ENCODE data around the gene DIAPH3. TPM values are rescaled to one million over a fixed set of nuclear protein-coding genes. Genes with fewer than 3 reads are reported as not detected.

DIAPH3 gene
- total RNA-seq, 1 experiment from 2014 or later: 62.3 TPM

DNA sequence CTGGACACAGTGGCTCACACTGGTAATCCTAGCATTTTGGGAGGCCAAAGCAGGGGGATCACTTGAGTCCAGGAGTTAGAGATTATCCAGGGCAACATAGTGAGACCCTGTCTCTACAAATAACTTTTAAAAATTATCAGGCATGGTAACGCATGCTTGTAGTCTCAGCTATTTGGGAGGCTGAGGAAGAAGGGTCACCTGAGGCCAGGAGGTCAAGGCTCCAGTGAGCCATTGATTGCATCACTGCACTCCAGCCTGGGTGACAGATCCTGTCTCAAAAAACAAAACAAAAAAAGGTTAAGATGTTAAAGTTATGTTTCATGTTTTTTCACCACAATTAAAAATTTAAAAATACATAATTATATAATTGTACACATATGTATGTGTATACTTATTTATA is 19.2 kb upstream of the DIAPH3 start:
- ChIA-PET CTCF (no interaction called here), POLR2A (ENCODE audit: low non-redundant PET) (no interaction called here)
- BruUV-seq (replicated peaks): no TSS peak
- TF ChIP-seq EZH2 (IDR thresholded peaks at IDR 0.05; ENCODE audit: borderline replicate concordance, low read depth, low read length, poor library complexity, severe bottlenecking): no peak
- TF ChIP-seq, protein P1, sequence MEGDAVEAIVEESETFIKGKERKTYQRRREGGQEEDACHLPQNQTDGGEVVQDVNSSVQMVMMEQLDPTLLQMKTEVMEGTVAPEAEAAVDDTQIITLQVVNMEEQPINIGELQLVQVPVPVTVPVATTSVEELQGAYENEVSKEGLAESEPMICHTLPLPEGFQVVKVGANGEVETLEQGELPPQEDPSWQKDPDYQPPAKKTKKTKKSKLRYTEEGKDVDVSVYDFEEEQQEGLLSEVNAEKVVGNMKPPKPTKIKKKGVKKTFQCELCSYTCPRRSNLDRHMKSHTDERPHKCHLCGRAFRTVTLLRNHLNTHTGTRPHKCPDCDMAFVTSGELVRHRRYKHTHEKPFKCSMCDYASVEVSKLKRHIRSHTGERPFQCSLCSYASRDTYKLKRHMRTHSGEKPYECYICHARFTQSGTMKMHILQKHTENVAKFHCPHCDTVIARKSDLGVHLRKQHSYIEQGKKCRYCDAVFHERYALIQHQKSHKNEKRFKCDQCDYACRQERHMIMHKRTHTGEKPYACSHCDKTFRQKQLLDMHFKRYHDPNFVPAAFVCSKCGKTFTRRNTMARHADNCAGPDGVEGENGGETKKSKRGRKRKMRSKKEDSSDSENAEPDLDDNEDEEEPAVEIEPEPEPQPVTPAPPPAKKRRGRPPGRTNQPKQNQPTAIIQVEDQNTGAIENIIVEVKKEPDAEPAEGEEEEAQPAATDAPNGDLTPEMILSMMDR (conservative IDR thresholded peaks at IDR 0.05; ENCODE audit: low read depth, low read length): no peak
- Histone ChIP-seq H3K36me3 (ENCODE audit: insufficient read depth, low read length, poor library complexity, severe bottlenecking) (no peaks in the 10 kb centered on the region), H3K27me3 (replicated peaks; ENCODE audit: insufficient read depth, low read depth, low read length, poor library complexity) (no peaks in the 10 kb centered on the region), H3K4me1 (ENCODE audit: insufficient read depth, low read length, poor library complexity, severe bottlenecking) (no peaks in the 10 kb centered on the region), H3K9me3 (ENCODE audit: low read depth, low read length, poor library complexity, severe bottlenecking) (no peaks in the 10 kb centered on the region), H3K27ac (ENCODE audit: low read depth, low read length, poor library complexity, severe bottlenecking) (no peak overlapping the region), H3K4me3 (ENCODE audit: low read depth, low read length, poor library complexity, severe bottlenecking) (no peak overlapping the region)
- no peak for DNase-seq (ENCODE audit: low spot score)
- intact Hi-C loops (cut with micrococcal nuclease; ENCODE audit: unreplicated experiment): no loop called here

DNA sequence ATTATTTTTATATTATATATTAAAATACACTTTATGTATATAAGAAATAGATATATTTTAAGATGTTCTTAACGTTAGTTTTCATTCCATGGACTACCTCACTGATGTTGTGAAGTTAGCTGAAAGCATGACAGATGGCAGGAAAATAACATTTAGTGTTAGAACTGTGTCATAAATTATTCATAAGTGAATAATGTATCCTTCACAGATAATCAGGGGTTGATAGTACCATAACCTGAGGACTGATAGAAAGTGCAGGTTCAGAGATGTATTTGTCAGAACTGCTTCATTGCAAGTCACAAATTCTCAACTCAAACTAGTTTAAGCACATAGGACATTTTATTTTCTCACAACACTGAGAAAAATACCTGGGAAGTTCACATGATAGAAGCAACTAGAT is 14.6 kb upstream of the DIAPH3 start:
- intact Hi-C loops (cut with micrococcal nuclease; ENCODE audit: unreplicated experiment): no loop called here
- H3K27me3 ChIP-seq (replicated peaks; ENCODE audit: insufficient read depth, low read depth, low read length, poor library complexity): no peaks in the 10 kb centered on the region
- TF ChIP-seq, protein P1 (conservative IDR thresholded peaks at IDR 0.05; ENCODE audit: low read depth, low read length): no peak
- no peak for TF ChIP-seq EZH2 (IDR thresholded peaks at IDR 0.05; ENCODE audit: borderline replicate concordance, low read depth, low read length, poor library complexity, severe bottlenecking)
- H3K27ac ChIP-seq (ENCODE audit: low read depth, low read length, poor library complexity, severe bottlenecking): no peak overlapping the region
- no peak overlapping the region for H3K4me3 ChIP-seq (ENCODE audit: low read depth, low read length, poor library complexity, severe bottlenecking)
- DNase-seq (ENCODE audit: low spot score): no peak
- H3K9me3 ChIP-seq (ENCODE audit: low read depth, low read length, poor library complexity, severe bottlenecking): no peaks in the 10 kb centered on the region
- CTCF ChIA-PET: no interaction called here
- H3K4me1 ChIP-seq (ENCODE audit: insufficient read depth, low read length, poor library complexity, severe bottlenecking): no peaks in the 10 kb centered on the region
- POLR2A ChIA-PET (ENCODE audit: low non-redundant PET): interaction anchor here (0.5 kb wide), 1 partner anchor 20 kb away, joined by 15 read pairs; no protein-coding TSS in a partner anchor
- no peaks in the 10 kb centered on the region for H3K36me3 ChIP-seq (ENCODE audit: insufficient read depth, low read length, poor library complexity, severe bottlenecking)
- no TSS peak for BruUV-seq (replicated peaks)

DNA sequence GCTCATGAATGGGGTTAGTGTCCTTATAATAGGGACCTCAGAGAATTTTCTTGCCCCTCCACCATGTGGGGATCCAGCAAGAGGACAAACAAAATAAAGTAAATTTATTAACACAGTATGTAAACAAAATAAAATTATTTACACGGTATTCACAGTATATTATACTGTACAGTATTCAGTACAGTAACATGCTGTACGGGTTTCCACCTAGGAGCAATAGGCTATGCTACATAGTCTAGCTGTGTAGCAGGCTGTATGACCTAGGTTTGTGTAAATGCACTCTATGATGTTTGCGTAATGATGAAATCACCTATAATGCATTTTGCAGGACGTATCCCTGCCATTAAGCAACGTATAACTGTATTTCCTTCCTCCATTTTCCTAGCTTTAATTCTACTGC is 11.8 kb upstream of the DIAPH3 start:
- TF ChIP-seq, protein P1 (conservative IDR thresholded peaks at IDR 0.05; ENCODE audit: low read depth, low read length): no peak
- TF ChIP-seq EZH2 (IDR thresholded peaks at IDR 0.05; ENCODE audit: borderline replicate concordance, low read depth, low read length, poor library complexity, severe bottlenecking): no peak
- H3K4me3 ChIP-seq (ENCODE audit: low read depth, low read length, poor library complexity, severe bottlenecking): no peak overlapping the region
- DNase-seq (ENCODE audit: low spot score): no peak
- no peaks in the 10 kb centered on the region for H3K9me3 ChIP-seq (ENCODE audit: low read depth, low read length, poor library complexity, severe bottlenecking)
- no peaks in the 10 kb centered on the region for H3K36me3 ChIP-seq (ENCODE audit: insufficient read depth, low read length, poor library complexity, severe bottlenecking)
- ChIA-PET CTCF (no interaction called here), POLR2A (ENCODE audit: low non-redundant PET) (no interaction called here)
- H3K27ac ChIP-seq (ENCODE audit: low read depth, low read length, poor library complexity, severe bottlenecking): no peak overlapping the region
- intact Hi-C loops (cut with micrococcal nuclease; ENCODE audit: unreplicated experiment): no loop called here
- H3K27me3 ChIP-seq (replicated peaks; ENCODE audit: insufficient read depth, low read depth, low read length, poor library complexity): no peaks in the 10 kb centered on the region
- H3K4me1 ChIP-seq (ENCODE audit: insufficient read depth, low read length, poor library complexity, severe bottlenecking): no peaks in the 10 kb centered on the region
- BruUV-seq (replicated peaks): no TSS peak

Measured in A673 (cell line).